ENCODE data around the gene TBX2.
"Not testable (repeated sequence)": the region's sequence is repeated elsewhere in the genome, so short reads cannot be mapped to it uniquely, and the experiment has no call there.

TBX2 gene

GRCh38 chr17:61399131-61400065, at the start of gene TBX2:
Gene TBX2 (plus strand): TSS chr17:61399843. CDS start chr17:61400177, 334 bp downstream.
- DNase-seq (ENCODE audit: low read depth): no peak

GRCh38 chr17:61351745-61352407, 47.8 kb upstream of the TBX2 start:
- DNase-seq (ENCODE audit: low read depth): no peak

GRCh38 chr17:61352408-61352770, 47.3 kb upstream of the TBX2 start:
- no peak for DNase-seq (ENCODE audit: low read depth)

- no peak for DNase-seq (ENCODE audit: low read depth)
Observed at GRCh38 chr17:61352781-61353491, 46.7 kb upstream of the TBX2 start.

GRCh38 chr17:61353615-61354014, 46.0 kb upstream of the TBX2 start:
- DNase-seq (ENCODE audit: low read depth): no peak

GRCh38 chr17:61354895-61355874, 44.5 kb upstream of the TBX2 start:
- DNase-seq (ENCODE audit: low read depth): no peak

- DNase-seq (ENCODE audit: low read depth): not testable (repeated sequence)
Observed at GRCh38 chr17:61357061-61357460, 42.6 kb upstream of the TBX2 start.

GRCh38 chr17:61359513-61359912, 40.1 kb upstream of the TBX2 start:
- DNase-seq (ENCODE audit: low read depth): not testable (repeated sequence)

- DNase-seq (ENCODE audit: low read depth): no peak
Observed at GRCh38 chr17:61360318-61360943, 39.2 kb upstream of the TBX2 start.

GRCh38 chr17:61361084-61361483, 38.6 kb upstream of the TBX2 start:
- no peak for DNase-seq (ENCODE audit: low read depth)

GRCh38 chr17:61362396-61362795, 37.2 kb upstream of the TBX2 start:
- no peak for DNase-seq (ENCODE audit: low read depth)

GRCh38 chr17:61362852-61363600, 36.6 kb upstream of the TBX2 start:
- DNase-seq (ENCODE audit: low read depth): no peak

GRCh38 chr17:61363601-61364462, 35.8 kb upstream of the TBX2 start:
- no peak for DNase-seq (ENCODE audit: low read depth)

- DNase-seq (ENCODE audit: low read depth): no peak
Observed at GRCh38 chr17:61364463-61364846, 35.2 kb upstream of the TBX2 start.

GRCh38 chr17:61366076-61366714, 33.4 kb upstream of the TBX2 start:
- DNase-seq (ENCODE audit: low read depth): no peak

GRCh38 chr17:61366715-61367413, 32.8 kb upstream of the TBX2 start:
- DNase-seq (ENCODE audit: low read depth): no peak

GRCh38 chr17:61368049-61368831, 31.4 kb upstream of the TBX2 start:
- no peak for DNase-seq (ENCODE audit: low read depth)

All from activated T-helper 1 cell treated with Interleukin-2 at 50 U/mL for 16 hours (primary cell).